AG09309 (cell line): ENCODE results near the gene CD22.

Experiments used
- DNase-seq: peaks from one replicate; pipeline ENCODE4 v3.0.0-alpha.2; 2010; ENCODE audit warnings: low read depth
- H3K4me3 ChIP-seq: 2 replicates; pipeline ENCODE4 v1.5.1; 2011; ENCODE audit warnings: mild to moderate bottlenecking, low read depth, low read length, moderate library complexity; ENCODE audit not compliant: control insufficient read depth
- CTCF ChIP-seq: IDR thresholded peaks from 2 replicates; pipeline ENCODE4 v1.5.1; 2011; ENCODE audit warnings: mild to moderate bottlenecking, low read depth, low read length, inconsistent platforms; ENCODE audit not compliant: insufficient read depth, control insufficient read depth; ENCODE audit errors: missing control alignments

The CD22 gene

GRCh38 chr19:35351411-35352176 is 22.6 kb downstream of the CD22 start:
- no peak overlapping the region for H3K4me3 ChIP-seq
- DNase-seq = no peak
- no peak for TF ChIP-seq CTCF

- H3K4me3 ChIP-seq = no peak overlapping the region
- TF ChIP-seq CTCF = no peak
- DNase-seq = no peak
These were observed 23.1 kb downstream of the CD22 start for GRCh38 chr19:35352177-35352447.

GRCh38 chr19:35352448-35353304 is 23.7 kb downstream of the CD22 start:
- TF ChIP-seq CTCF = peak; percentile 82
- no peak overlapping the region for H3K4me3 ChIP-seq
- peak; percentile 23 for DNase-seq

GRCh38 chr19:35353635-35354034 is 24.6 kb downstream of the CD22 start:
- no peak for TF ChIP-seq CTCF
- no peak for DNase-seq
- H3K4me3 ChIP-seq = no peak overlapping the region

- no peak for TF ChIP-seq CTCF
- no peak overlapping the region for H3K4me3 ChIP-seq
- no peak for DNase-seq
These were observed 25.9 kb downstream of the CD22 start for GRCh38 chr19:35354898-35355297.

GRCh38 chr19:35355791-35356460 is 26.9 kb downstream of the CD22 start:
- no peak overlapping the region for H3K4me3 ChIP-seq
- TF ChIP-seq CTCF = no peak
- no peak for DNase-seq
